IMR-90 (cell line): ENCODE results near the gene FGF9. TPM values are rescaled to one million over a fixed set of nuclear protein-coding genes. Genes with fewer than 3 reads are reported as not detected.

Experiments used
- ATAC-seq: fragments of 200-7000 bp; cut with Tn5 transposase; 2 replicates; pipeline ENCODE4 v1.9.1; 2020; ENCODE audit warnings: low read depth, mild to moderate bottlenecking, moderate library complexity
- BruUV-seq: library from RNA; stranded (reverse); fragments of 400-500 nt; replicated peaks from 2 replicates; lab custom pipeline; 2021; lab: Mats Ljungman, UMichigan
- CTCF ChIA-PET: fragments of 300-600 bp; formaldehyde crosslinking; extraction: SDS; loops from one replicate; lab custom pipeline; 2021; ENCODE audit warnings: antibody characterized with exemption; lab: Yijun Ruan, JAX
- POLR2A ChIA-PET: fragments of 300-600 bp; sonication (Branson Sonifier 250); formaldehyde crosslinking; loops from one replicate; lab custom pipeline; 2022; ENCODE audit warnings: antibody characterized with exemption; ENCODE audit not compliant: unreplicated experiment; lab: Charles Lee
- DNase-seq: peaks from one replicate; pipeline ENCODE4 v3.0.0; 2013
- H2AFZ ChIP-seq: replicated peaks from 2 replicates; pipeline ENCODE3; 2013; ENCODE audit warnings: low read length, mild to moderate bottlenecking; ENCODE audit not compliant: poor library complexity
- H2AK5ac ChIP-seq: 2 replicates; pipeline ENCODE4 v1.6.1; 2013; ENCODE audit warnings: low read depth, low read length, inconsistent platforms
- H2AK9ac ChIP-seq: replicated peaks from 2 replicates; pipeline ENCODE3; 2013; ENCODE audit warnings: mild to moderate bottlenecking, low read depth, low read length, moderate library complexity; ENCODE audit not compliant: poor library complexity
- H2BK120ac ChIP-seq: 2 replicates; pipeline ENCODE4 v1.6.1; 2013; ENCODE audit warnings: low read depth, low read length, inconsistent platforms
- H2BK15ac ChIP-seq: 3 replicates; pipeline ENCODE4 v1.6.1; 2013; ENCODE audit warnings: low read depth, low read length, inconsistent platforms
- H2BK20ac ChIP-seq: 2 replicates; pipeline ENCODE4 v1.6.1; 2013; ENCODE audit warnings: low read depth, mild to moderate bottlenecking, inconsistent platforms, low read length, moderate library complexity
- H2BK5ac ChIP-seq: 2 replicates; pipeline ENCODE4 v1.6.1; 2013; ENCODE audit warnings: mild to moderate bottlenecking, low read depth, low read length, inconsistent platforms; ENCODE audit not compliant: poor library complexity, severe bottlenecking
- H3K14ac ChIP-seq: replicated peaks from 2 replicates; pipeline ENCODE4 v1.6.1; 2013; ENCODE audit warnings: low read depth, low read length, inconsistent platforms
- H3K18ac ChIP-seq: 2 replicates; pipeline ENCODE4 v1.6.1; 2013; ENCODE audit warnings: low read depth, low read length, control low read depth
- H3K23ac ChIP-seq: 2 replicates; pipeline ENCODE4 v1.6.1; 2013; ENCODE audit warnings: low read depth, low read length, inconsistent platforms
- H3K27ac ChIP-seq: 2 replicates; pipeline ENCODE4 v1.5.1; 2013; ENCODE audit warnings: mild to moderate bottlenecking, control low read depth, low read length; ENCODE audit not compliant: insufficient read depth
- H3K27me3 ChIP-seq: 2 replicates; pipeline ENCODE4 v1.6.1; 2013; ENCODE audit warnings: low read length; ENCODE audit not compliant: control insufficient read depth, insufficient read depth
- H3K36me3 ChIP-seq: 2 replicates; pipeline ENCODE4 v1.6.1; 2013; ENCODE audit warnings: low read length, mixed read lengths; ENCODE audit not compliant: control insufficient read depth, insufficient read depth
- H3K4ac ChIP-seq: 2 replicates; pipeline ENCODE4 v1.6.1; 2013; ENCODE audit warnings: low read depth, low read length, inconsistent platforms
- H3K4me1 ChIP-seq: 2 replicates; pipeline ENCODE4 v1.6.1; 2013; ENCODE audit warnings: low read length, mixed read lengths; ENCODE audit not compliant: control insufficient read depth, insufficient read depth
- H3K4me2 ChIP-seq: 2 replicates; pipeline ENCODE4 v1.6.1; 2013; ENCODE audit warnings: low read depth, mild to moderate bottlenecking, control low read depth, low read length, moderate library complexity
- H3K4me3 ChIP-seq: 2 replicates; pipeline ENCODE4 v1.5.1; 2013; ENCODE audit warnings: low read depth, mild to moderate bottlenecking, control low read depth, low read length, moderate library complexity; ENCODE audit not compliant: insufficient read depth
- H3K56ac ChIP-seq: 2 replicates; pipeline ENCODE4 v1.6.1; 2013; ENCODE audit warnings: low read length, inconsistent platforms; ENCODE audit not compliant: insufficient read depth; ENCODE audit errors: extremely low read depth
- H3K79me1 ChIP-seq, 2 experiments: 2 replicates each; pipeline ENCODE4 v1.6.1; 2013; ENCODE audit warnings: low read length in 2 of 2, inconsistent platforms in 1 of 2, low read depth in 1 of 2
- H3K9ac ChIP-seq: 2 replicates; pipeline ENCODE4 v1.6.1; 2013; ENCODE audit warnings: low read depth, low read length, control low read depth
- H3K9me1 ChIP-seq: 2 replicates; pipeline ENCODE4 v1.6.1; 2013; ENCODE audit warnings: low read length, inconsistent platforms; ENCODE audit not compliant: insufficient read depth
- H3K9me3 ChIP-seq: 2 replicates; pipeline ENCODE4 v1.6.1; 2013; ENCODE audit warnings: low read length; ENCODE audit not compliant: control insufficient read depth, insufficient read depth
- H4K20me1 ChIP-seq: 2 replicates; pipeline ENCODE4 v1.6.1; 2013; ENCODE audit warnings: low read length, inconsistent platforms; ENCODE audit not compliant: insufficient read depth
- H4K5ac ChIP-seq: 2 replicates; pipeline ENCODE4 v1.6.1; 2013; ENCODE audit warnings: mild to moderate bottlenecking, low read depth, low read length, control low read depth
- H4K8ac ChIP-seq, 2 experiments: 2 replicates each; pipeline ENCODE4 v1.6.1; 2013; ENCODE audit warnings: low read depth in 2 of 2, low read length in 2 of 2, control low read depth in 1 of 2, inconsistent platforms in 1 of 2
- H4K91ac ChIP-seq: 2 replicates; pipeline ENCODE4 v1.6.1; 2013; ENCODE audit warnings: low read depth, low read length, inconsistent platforms; ENCODE audit not compliant: insufficient read depth
- CTCF ChIP-seq: conservative IDR thresholded peaks from 2 replicates; pipeline ENCODE4 v1.5.1; 2012; ENCODE audit warnings: mild to moderate bottlenecking, low read depth, low read length, improper control_type of control experiment
- MXI1 ChIP-seq: IDR thresholded peaks from 2 replicates; pipeline ENCODE4 v1.6.1; 2012; ENCODE audit warnings: low read depth, mild to moderate bottlenecking, low read length, moderate library complexity, borderline replicate concordance
- WGBS, 2 experiments: methylation state at CpG; one replicate each; pipeline versions ENCODE4 v1.1.5 to v1.1.7; 2013; ENCODE audit warnings: missing lambda C conversion rate in 2 of 2; ENCODE audit not compliant: insufficient read length in 1 of 2; ENCODE audit errors: extremely low coverage in 2 of 2; 5-methylcytosine and 5-hydroxymethylcytosine counted together
- dilution Hi-C: fragments of 300-500 bp; cut with HindIII; formaldehyde crosslinking; loops from one replicate; pipeline ENCODE4 v1.14.3; 2018; ENCODE audit warnings: low sequenced_read_pairs; ENCODE audit not compliant: unreplicated experiment
- in situ Hi-C: fragments of 300-500 bp; cut with MboI; formaldehyde crosslinking; loops from 3 replicates; pipeline ENCODE4 v1.14.3; 2019; ENCODE audit warnings: low sequenced_read_pairs, inconsistent platforms, mixed read lengths
- intact Hi-C: fragments of 100-400 bp; cut with micrococcal nuclease; formaldehyde crosslinking; loops from 2 replicates; pipeline ENCODE4 v1.10.0; 2022
- polyA plus RNA-seq, 3 experiments: library from polyadenylated mRNA; depleted of rRNA; stranded (reverse); fragments of >200 nt; gene quantifications; 2 replicates each; pipeline ENCODE4 v1.2.3, GENCODE V29; 2012; ENCODE audit warnings: low replicate concordance in 1 of 3
- total RNA-seq: library from RNA; depleted of rRNA; stranded (reverse); fragments of >200 nt; gene quantifications from 2 replicates; pipeline ENCODE4 v1.2.3, GENCODE V29; 2012

FGF9 gene
- total and polyA plus RNA-seq, 2 of the 4 experiments (the other 2 are of a cell fraction): under 0.01 to 0.05 TPM

GRCh38 chr13:21673789-21674489 lies 3.1 kb downstream of the FGF9 start:
- intact Hi-C loops: loop anchor here (5.0 to 10.0 kb wide), 6 partner anchors 37 to 521 kb away; no protein-coding TSS in a partner anchor
- 2% methylated on average over 11 of the region's 77 CpGs; no CpG with 5 or more reads in 1 of the 2 experiments for WGBS, 2 experiments
- in situ Hi-C loops: no loop called here
- no peaks in the 10 kb centered on the region for H3K9me1 ChIP-seq
- POLR2A ChIA-PET: interaction anchor here (0.7 kb wide), 1 partner anchor 282 kb away, joined by 7 read pairs; no protein-coding TSS in a partner anchor
- H2AK5ac ChIP-seq: no peak overlapping the region
- H4K20me1 ChIP-seq: no peaks in the 10 kb centered on the region
- no peak overlapping the region for H4K5ac ChIP-seq
- peaks cover 5% of the 10 kb centered on the region; the same call in 1 of the 2 replicates for H3K4me1 ChIP-seq
- H3K18ac ChIP-seq: no peak overlapping the region
- H3K36me3 ChIP-seq: no peaks in the 10 kb centered on the region
- H2BK15ac ChIP-seq: no peak overlapping the region
- BruUV-seq: no TSS peak
- TF ChIP-seq CTCF (no peak), MXI1 (0 out of 2 replicates have a peak, but pooled peaks have one; percentile 11)
- H3K23ac ChIP-seq: no peak overlapping the region
- no peak overlapping the region for H3K14ac ChIP-seq
- H3K4me3 ChIP-seq: peak overlapping the region; percentile 51
- H3K4ac ChIP-seq: no peak overlapping the region; the same call in 1 of the 2 replicates
- no peak overlapping the region for H3K27ac ChIP-seq
- dilution Hi-C loops: no loop called here
- CTCF ChIA-PET: interaction anchor here (0.7 kb wide), 2 partner anchors 18 to 823 kb away, joined by 3 to 6 read pairs; no protein-coding TSS in a partner anchor
- no peak overlapping the region for H2BK5ac ChIP-seq
- H3K4me2 ChIP-seq: peak overlapping the region; percentile 83
- DNase-seq (peak; percentile 36), ATAC-seq (peak; percentile 24)
- 0 out of 2 replicates have a peak overlapping the region, but pooled peaks have one; percentile 12 for H4K91ac ChIP-seq
- no peak overlapping the region for H3K56ac ChIP-seq
- H2BK20ac ChIP-seq: no peak overlapping the region; the same call in 1 of the 2 replicates
- no peak overlapping the region for H3K9ac ChIP-seq
- peaks cover 47% of the 10 kb centered on the region for H3K27me3 ChIP-seq
- peak overlapping the region; percentile 88 for H2AFZ ChIP-seq
- no peak overlapping the region for H4K8ac ChIP-seq
- no peak overlapping the region for H2AK9ac ChIP-seq
- no peaks in the 10 kb centered on the region for H3K79me1 ChIP-seq
- H2BK120ac ChIP-seq: no peak overlapping the region
- H3K9me3 ChIP-seq: no peaks in the 10 kb centered on the region
